ENCODE measurements around the gene PPP4R2.

- TF ChIP-seq, protein P1, sequence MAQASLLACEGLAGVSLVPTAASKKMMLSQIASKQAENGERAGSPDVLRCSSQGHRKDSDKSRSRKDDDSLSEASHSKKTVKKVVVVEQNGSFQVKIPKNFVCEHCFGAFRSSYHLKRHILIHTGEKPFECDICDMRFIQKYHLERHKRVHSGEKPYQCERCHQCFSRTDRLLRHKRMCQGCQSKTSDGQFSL (CRISPR knock-in tag; IDR thresholded peaks at IDR 0.05), result no peak
- TF ChIP-seq, protein P1 (tag; IDR thresholded peaks at IDR 0.05), result no peak
- TF ChIP-seq EP300 (IDR thresholded peaks at IDR 0.05; ENCODE audit: low read length) (no peak), CTCF (IDR thresholded peaks at IDR 0.05 in 2 of 3, conservative IDR thresholded peaks at IDR 0.05 in 1 of 3; ENCODE audit: insufficient read depth in 2 of 3, low read depth in 1 of 3, low read length in 3 of 3) (no peak), ZBTB43 (CRISPR knock-in tag; IDR thresholded peaks at IDR 0.05) (no peak)
These were observed 5.8 kb upstream of the PPP4R2 start for GRCh38 chr3:72990701-72991395.
